Measurements from ENCODE around the gene AIG1.
"Not testable (repeated sequence)": the region's sequence is repeated elsewhere in the genome, so short reads cannot be mapped to it uniquely, and the experiment has no call there.

Gene AIG1

GRCh38 chr6:143294265-143294860 is 233.7 kb downstream of the AIG1 start:
- TF ChIP-seq, protein P1, sequence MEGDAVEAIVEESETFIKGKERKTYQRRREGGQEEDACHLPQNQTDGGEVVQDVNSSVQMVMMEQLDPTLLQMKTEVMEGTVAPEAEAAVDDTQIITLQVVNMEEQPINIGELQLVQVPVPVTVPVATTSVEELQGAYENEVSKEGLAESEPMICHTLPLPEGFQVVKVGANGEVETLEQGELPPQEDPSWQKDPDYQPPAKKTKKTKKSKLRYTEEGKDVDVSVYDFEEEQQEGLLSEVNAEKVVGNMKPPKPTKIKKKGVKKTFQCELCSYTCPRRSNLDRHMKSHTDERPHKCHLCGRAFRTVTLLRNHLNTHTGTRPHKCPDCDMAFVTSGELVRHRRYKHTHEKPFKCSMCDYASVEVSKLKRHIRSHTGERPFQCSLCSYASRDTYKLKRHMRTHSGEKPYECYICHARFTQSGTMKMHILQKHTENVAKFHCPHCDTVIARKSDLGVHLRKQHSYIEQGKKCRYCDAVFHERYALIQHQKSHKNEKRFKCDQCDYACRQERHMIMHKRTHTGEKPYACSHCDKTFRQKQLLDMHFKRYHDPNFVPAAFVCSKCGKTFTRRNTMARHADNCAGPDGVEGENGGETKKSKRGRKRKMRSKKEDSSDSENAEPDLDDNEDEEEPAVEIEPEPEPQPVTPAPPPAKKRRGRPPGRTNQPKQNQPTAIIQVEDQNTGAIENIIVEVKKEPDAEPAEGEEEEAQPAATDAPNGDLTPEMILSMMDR (IDR thresholded peaks at IDR 0.05; ENCODE audit: low read depth, low read length) = no peak
- Histone ChIP-seq H3K4me3 (ENCODE audit: low read depth, low read length) (no peak overlapping the region), H3K27me3 (ENCODE audit: insufficient read depth, low read depth, severe bottlenecking) (no peaks in the 10 kb centered on the region), H3K27ac (no peak overlapping the region), H3K9me3 (ENCODE audit: severe bottlenecking) (no peaks in the 10 kb centered on the region), H3K36me3 (no peaks in the 10 kb centered on the region)
- no peak for DNase-seq

DNA sequence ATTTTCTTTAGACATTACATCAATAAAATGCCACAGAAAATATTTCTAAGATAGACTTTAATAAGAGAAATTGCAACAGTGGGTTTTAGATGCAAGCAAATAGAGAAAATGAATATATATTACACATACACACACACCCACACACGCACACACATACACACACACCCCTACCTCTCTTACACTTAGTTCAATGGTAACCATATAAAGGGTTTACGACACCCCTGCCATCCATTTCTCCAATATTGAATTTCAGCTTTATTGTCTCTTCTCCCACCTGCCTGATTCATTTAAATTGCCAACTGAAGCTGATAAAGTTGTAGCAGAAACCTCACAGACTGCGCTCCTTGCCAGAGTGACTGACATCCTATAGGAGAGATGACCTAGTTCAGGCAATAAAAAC is 235.2 kb downstream of the AIG1 start:
- no peaks in the 10 kb centered on the region for H3K9me3 ChIP-seq (ENCODE audit: severe bottlenecking)
- no peak for DNase-seq
- H3K4me3 ChIP-seq (ENCODE audit: low read depth, low read length) = no peak overlapping the region
- H3K27ac ChIP-seq = no peak overlapping the region
- TF ChIP-seq, protein P1 (IDR thresholded peaks at IDR 0.05; ENCODE audit: low read depth, low read length) = no peak
- no peaks in the 10 kb centered on the region for H3K27me3 ChIP-seq (ENCODE audit: insufficient read depth, low read depth, severe bottlenecking)
- no peaks in the 10 kb centered on the region for H3K36me3 ChIP-seq

GRCh38 chr6:143298071-143298470 is 237.4 kb downstream of the AIG1 start:
- TF ChIP-seq, protein P1 (IDR thresholded peaks at IDR 0.05; ENCODE audit: low read depth, low read length) = no peak
- no peaks in the 10 kb centered on the region for H3K27me3 ChIP-seq (ENCODE audit: insufficient read depth, low read depth, severe bottlenecking)
- H3K36me3 ChIP-seq = no peaks in the 10 kb centered on the region
- H3K27ac ChIP-seq = no peak overlapping the region
- no peaks in the 10 kb centered on the region for H3K9me3 ChIP-seq (ENCODE audit: severe bottlenecking)
- H3K4me3 ChIP-seq (ENCODE audit: low read depth, low read length) = no peak overlapping the region
- DNase-seq = no peak

GRCh38 chr6:143299253-143300166 is 238.8 kb downstream of the AIG1 start:
- no peak overlapping the region for H3K27ac ChIP-seq
- TF ChIP-seq, protein P1 (IDR thresholded peaks at IDR 0.05; ENCODE audit: low read depth, low read length) = no peak
- H3K36me3 ChIP-seq = no peaks in the 10 kb centered on the region
- no peaks in the 10 kb centered on the region for H3K27me3 ChIP-seq (ENCODE audit: insufficient read depth, low read depth, severe bottlenecking)
- no peak for DNase-seq
- no peaks in the 10 kb centered on the region for H3K9me3 ChIP-seq (ENCODE audit: severe bottlenecking)
- no peak overlapping the region for H3K4me3 ChIP-seq (ENCODE audit: low read depth, low read length)

DNA sequence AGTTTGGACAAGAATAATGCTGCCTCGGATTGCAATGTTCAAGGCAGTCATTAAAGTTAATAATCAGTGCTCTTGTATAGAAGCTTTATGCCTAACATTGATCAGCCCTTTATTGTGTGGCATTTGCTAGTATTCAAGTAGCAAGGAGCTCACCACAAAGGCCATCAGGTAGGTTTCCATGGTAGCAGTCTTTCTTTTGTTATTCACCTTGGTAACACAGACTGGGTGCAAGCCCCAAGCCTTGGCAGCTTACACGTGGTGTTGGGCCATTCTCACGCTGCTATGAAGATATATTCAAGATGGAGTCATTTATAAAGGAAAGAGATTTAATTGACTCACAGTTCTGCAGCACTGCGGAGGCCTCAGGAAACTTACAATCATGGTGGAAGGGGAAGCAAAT is 240.5 kb downstream of the AIG1 start:
- H3K27me3 ChIP-seq (ENCODE audit: insufficient read depth, low read depth, severe bottlenecking) = no peaks in the 10 kb centered on the region
- no peak overlapping the region for H3K4me3 ChIP-seq (ENCODE audit: low read depth, low read length)
- no peak for DNase-seq
- H3K27ac ChIP-seq = no peak overlapping the region
- H3K9me3 ChIP-seq (ENCODE audit: severe bottlenecking) = no peaks in the 10 kb centered on the region
- TF ChIP-seq, protein P1 (IDR thresholded peaks at IDR 0.05; ENCODE audit: low read depth, low read length) = no peak
- no peaks in the 10 kb centered on the region for H3K36me3 ChIP-seq

DNA sequence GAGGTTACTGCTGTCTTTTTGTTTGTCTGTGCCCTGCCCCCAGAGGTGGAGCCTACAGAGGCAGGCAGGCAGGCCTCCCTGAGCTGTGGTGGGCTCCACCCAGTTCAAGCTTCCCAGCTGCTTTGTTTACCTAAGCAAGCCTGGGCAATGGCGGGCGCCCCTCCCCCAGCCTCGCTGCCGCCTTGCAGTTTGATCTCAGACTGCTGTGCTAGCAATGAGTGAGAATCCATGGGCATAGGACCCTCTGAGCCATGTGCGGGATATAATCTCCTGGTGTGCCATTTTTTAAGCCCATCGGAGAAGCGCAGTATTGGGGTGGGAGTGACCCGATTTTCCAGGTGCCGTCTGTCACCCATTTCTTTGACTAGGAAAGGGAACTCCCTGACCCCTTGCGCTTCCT is 247.1 kb downstream of the AIG1 start:
- not testable (repeated sequence) for H3K36me3 ChIP-seq; DNase-seq; H3K27ac ChIP-seq; H3K27me3 ChIP-seq (ENCODE audit: insufficient read depth, low read depth, severe bottlenecking); H3K4me3 ChIP-seq (ENCODE audit: low read depth, low read length); H3K9me3 ChIP-seq (ENCODE audit: severe bottlenecking)

Data from WERI-Rb-1 (cell line).